Transverse colon (tissue), 4 donors: ENCODE results near the gene SPEF2. TPM values are rescaled to one million over a fixed set of nuclear protein-coding genes. Genes with fewer than 3 reads are reported as not detected.

Experiments used
- DNase-seq: peaks from one replicate; pipeline ENCODE4 v3.0.0-alpha.2; 2019
- H3K27ac ChIP-seq, 4 donors: fragments of 200-600 bp; sonication (generic); 2 replicates each; pipeline ENCODE4 v1.5.1; 2016 to 2018; ENCODE audit warnings: inconsistent platforms in 4 of 4
- H3K27me3 ChIP-seq: fragments of 200-600 bp; sonication (generic); 2 replicates; pipeline ENCODE4 v1.5.1; 2017; ENCODE audit warnings: inconsistent platforms
- H3K36me3 ChIP-seq, 4 donors: fragments of 200-600 bp; sonication (generic); 2 replicates each; pipeline ENCODE4 v1.5.1; 2017 to 2019; ENCODE audit warnings: inconsistent platforms in 4 of 4
- H3K4me1 ChIP-seq, 4 donors: fragments of 200-600 bp; sonication (generic); 2 replicates each; pipeline ENCODE4 v1.5.1; 2017 to 2020; ENCODE audit warnings: inconsistent platforms in 4 of 4
- H3K4me3 ChIP-seq, 4 donors: fragments of 200-600 bp; sonication (generic); 1 replicate in 1 of 4; 2 replicates in 3 of 4; pipeline versions ENCODE4 v1.5.1 to v1.6.1; 2017 to 2019; ENCODE audit warnings: inconsistent platforms in 4 of 4
- H3K9me3 ChIP-seq, 2 donors: fragments of 200-600 bp; sonication (generic); 2 replicates each; pipeline ENCODE4 v1.5.1; 2017 to 2019; ENCODE audit warnings: inconsistent platforms in 2 of 2
- CTCF ChIP-seq, 5 experiments: fragments of 200-600 bp in 3 of 5; fragments of 450-650 bp in 2 of 5; sonication (generic) in 3 of 5; IDR thresholded peaks; 1 replicate in 2 of 5; 2 replicates in 3 of 5; pipeline ENCODE4 v1.5.1; 2016 to 2017; ENCODE audit warnings: antibody characterized with exemption in 5 of 5, inconsistent platforms in 3 of 5, mild to moderate bottlenecking in 2 of 5, moderate library complexity in 1 of 5
- EP300 ChIP-seq: sonication (generic); formaldehyde crosslinking; IDR thresholded peaks from one replicate; pipeline ENCODE4 v1.6.1; 2017; ENCODE audit warnings: antibody characterized with exemption, low read depth
- POLR2A ChIP-seq: fragments of 450-650 bp; IDR thresholded peaks from one replicate; pipeline ENCODE4 v1.6.1; 2016; ENCODE audit warnings: antibody characterized with exemption, mild to moderate bottlenecking, moderate library complexity
- POLR2AphosphoS5 ChIP-seq, 3 donors: sonication (generic); formaldehyde crosslinking; IDR thresholded peaks; one replicate each; pipeline ENCODE4 v1.6.1; 2016; ENCODE audit warnings: antibody characterized with exemption in 3 of 3
- WGBS, 2 donors: methylation state at CpG; one replicate each; pipeline ENCODE4 v1.1.5; 2018; ENCODE audit warnings: low coverage in 1 of 2; 5-methylcytosine and 5-hydroxymethylcytosine counted together
- in situ Hi-C, 4 donors: fragments of 200-750 bp; cut with MboI; loops; one replicate each; pipeline versions ENCODE4 v1.15.0 to v1.15.1; 2017; ENCODE audit warnings: low sequenced_read_pairs in 3 of 4, low pct_ligation_motif_present in 1 of 4, low pct_unique_long_range_greater_than_20kb in 1 of 4
- intact Hi-C: fragments of 100-400 bp; cut with DNase I; formaldehyde crosslinking; loops from one replicate; pipeline ENCODE4 v1.15.1; 2023; ENCODE audit warnings: low total_unique reads
- total RNA-seq, 4 donors: library from RNA; depleted of rRNA; stranded (reverse); fragments of >200 nt; gene quantifications; one replicate each; pipeline ENCODE4 v1.1.0, GENCODE V29; 2016

The SPEF2 gene
- total RNA-seq, 4 donors from 2014 or later: 2.4 to 9.4 (median 5.1) TPM; not detected in 1

DNA sequence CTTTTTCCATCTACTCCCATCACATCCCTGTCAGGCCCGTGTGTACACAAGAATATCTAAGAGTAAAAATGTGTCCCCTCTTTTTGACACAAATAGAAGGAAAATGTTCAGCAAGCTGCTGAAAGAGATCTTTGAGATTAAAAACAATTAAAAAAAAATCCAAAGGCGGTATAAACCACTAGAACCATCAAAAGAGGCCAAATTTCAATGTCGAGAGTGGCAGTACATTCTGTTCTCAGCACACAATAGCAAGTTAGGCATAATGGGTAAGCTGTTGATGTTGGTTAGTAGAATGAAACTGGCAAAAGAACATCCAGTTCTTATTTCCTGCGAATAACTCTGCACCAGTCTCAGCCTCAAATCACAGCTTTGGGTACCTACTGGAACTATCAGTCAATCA lies 143.9 kb downstream of the SPEF2 start:
- H3K27ac ChIP-seq: no peak overlapping the region
- no peaks in the 10 kb centered on the region for H3K36me3 ChIP-seq
- H3K27me3 ChIP-seq: no peaks in the 10 kb centered on the region
- no peaks in the 10 kb centered on the region for H3K4me1 ChIP-seq
- no peak overlapping the region for H3K4me3 ChIP-seq
- intact Hi-C loops (no loop called here), in situ Hi-C loops (no loop called here)
- H3K9me3 ChIP-seq: no peaks in the 10 kb centered on the region
- WGBS, 2 donors: 77 to 85% methylated on average over 4 of the region's 4 CpGs
- TF ChIP-seq CTCF (IDR thresholded peaks at IDR 0.05) (no peak), POLR2AphosphoS5 (IDR thresholded peaks at IDR 0.05) (no peak), EP300 (no peak)
- no peak for DNase-seq

- DNase-seq: no peak
- intact Hi-C loops (no loop called here), in situ Hi-C loops (no loop called here)
- Histone ChIP-seq H3K27ac (no peak overlapping the region), H3K36me3 (no peaks in the 10 kb centered on the region), H3K4me3 (no peak overlapping the region), H3K9me3 (no peaks in the 10 kb centered on the region), H3K27me3 (no peaks in the 10 kb centered on the region), H3K4me1 (no peaks in the 10 kb centered on the region)
- TF ChIP-seq POLR2AphosphoS5 (IDR thresholded peaks at IDR 0.05) (no peak), CTCF (IDR thresholded peaks at IDR 0.05) (no peak), EP300 (no peak), POLR2A (no peak)
- 50 to 70% methylated on average over 2 to 3 of the region's 3 CpGs for WGBS, 2 donors
Observed at GRCh38 chr5:35762368-35762767, 144.7 kb downstream of the SPEF2 start.

- intact Hi-C loops (no loop called here), in situ Hi-C loops (no loop called here)
- Histone ChIP-seq H3K4me3 (no peak overlapping the region), H3K4me1 (no peaks in the 10 kb centered on the region), H3K36me3 (no peaks in the 10 kb centered on the region), H3K9me3 (no peaks in the 10 kb centered on the region), H3K27me3 (no peaks in the 10 kb centered on the region), H3K27ac (no peak overlapping the region)
- no peak for DNase-seq
- 67 to 69% methylated on average over 1 of the region's 1 CpG for WGBS, 2 donors
- TF ChIP-seq POLR2AphosphoS5 (IDR thresholded peaks at IDR 0.05): no peak
Observed at GRCh38 chr5:35765921-35766320, 148.3 kb downstream of the SPEF2 start.

- 58 to 70% methylated on average over 4 to 6 of the region's 6 CpGs for WGBS, 2 donors
- in situ Hi-C loops: loop anchor here in 2 of 4 donors (10.0 kb wide), 1 partner anchor 154 kb away; no protein-coding TSS in a partner anchor
Observed at GRCh38 chr5:35771300-35771699, 153.6 kb downstream of the SPEF2 start.

More at GRCh38 chr5:35771300-35771699, 153.6 kb downstream of the SPEF2 start:
- DNase-seq: no peak
- no peaks in the 10 kb centered on the region for H3K4me1 ChIP-seq
- no peaks in the 10 kb centered on the region for H3K27me3 ChIP-seq
- TF ChIP-seq EP300 (no peak), POLR2A (no peak), POLR2AphosphoS5 (IDR thresholded peaks at IDR 0.05) (no peak), CTCF (IDR thresholded peaks at IDR 0.05) (no peak)
- no peaks in the 10 kb centered on the region for H3K36me3 ChIP-seq
- no peaks in the 10 kb centered on the region for H3K9me3 ChIP-seq
- no peak overlapping the region for H3K27ac ChIP-seq
- H3K4me3 ChIP-seq: no peak overlapping the region
- intact Hi-C loops: loop anchor here (10.0 kb wide), 1 partner anchor 154 kb away; no protein-coding TSS in a partner anchor
